Panc1 (cell line): Measurements from ENCODE around the gene INVS.

Experiments used
- CTCF ChIP-seq: fragments of 450-650 bp; IDR thresholded peaks from 2 replicates; pipeline ENCODE4 v1.5.1; 2017; ENCODE audit warnings: mild to moderate bottlenecking
- SIN3A ChIP-seq: IDR thresholded peaks from 2 replicates; pipeline ENCODE4 v1.6.1; 2012; ENCODE audit warnings: low read depth, mild to moderate bottlenecking, low read length, moderate library complexity, borderline replicate concordance; ENCODE audit not compliant: insufficient read depth
- TCF7L2 ChIP-seq: IDR thresholded peaks from 2 replicates; pipeline ENCODE4 v1.6.1; 2011; ENCODE audit warnings: mild to moderate bottlenecking, low read depth, low read length, inconsistent platforms

GRCh38 chr9:100126423-100126822 lies 27.4 kb downstream of the INVS start:
- TF ChIP-seq CTCF (no peak), TCF7L2 (no peak), SIN3A (no peak)
